Measurements from ENCODE around the gene SHANK2.

The SHANK2 gene

GRCh38 chr11:71209656-71210055 lies 42.7 kb downstream of the SHANK2 start:
- CTCF ChIA-PET = no interaction called here
- Mint-ChIP-seq H3K4me1 (no peaks in the 10 kb centered on the region), H3K27me3 (no peaks in the 10 kb centered on the region), H3K27ac (no peak overlapping the region), H3K36me3 (no peaks in the 10 kb centered on the region), H3K4me3 (no peak overlapping the region), H3K9me3 (no peaks in the 10 kb centered on the region)
- DNase-seq = no peak

- Mint-ChIP-seq H3K9me3 (no peaks in the 10 kb centered on the region), H3K27ac (no peak overlapping the region), H3K36me3 (no peaks in the 10 kb centered on the region), H3K4me3 (no peak overlapping the region), H3K4me1 (no peaks in the 10 kb centered on the region), H3K27me3 (no peaks in the 10 kb centered on the region)
- no peak for DNase-seq
- CTCF ChIA-PET = no interaction called here
These were observed 43.2 kb downstream of the SHANK2 start for GRCh38 chr11:71209181-71209580.

- Mint-ChIP-seq H3K27ac (no peak overlapping the region), H3K9me3 (no peaks in the 10 kb centered on the region), H3K36me3 (no peaks in the 10 kb centered on the region), H3K4me1 (no peaks in the 10 kb centered on the region), H3K4me3 (no peak overlapping the region), H3K27me3 (no peaks in the 10 kb centered on the region)
- DNase-seq = no peak
- CTCF ChIA-PET = no interaction called here
These were observed 44.2 kb downstream of the SHANK2 start for GRCh38 chr11:71208011-71208774.

- Mint-ChIP-seq H3K9me3 (no peaks in the 10 kb centered on the region), H3K36me3 (no peaks in the 10 kb centered on the region), H3K27ac (no peak overlapping the region), H3K4me1 (no peaks in the 10 kb centered on the region), H3K4me3 (no peak overlapping the region), H3K27me3 (no peaks in the 10 kb centered on the region)
- CTCF ChIA-PET = no interaction called here
- no peak for DNase-seq
These were observed 44.8 kb downstream of the SHANK2 start for GRCh38 chr11:71207563-71207962.

- no peak overlapping the region for H3K4me3 Mint-ChIP-seq
- H3K4me1 Mint-ChIP-seq = no peaks in the 10 kb centered on the region
- no peaks in the 10 kb centered on the region for H3K9me3 Mint-ChIP-seq
- no peak overlapping the region for H3K27ac Mint-ChIP-seq
- no peak for DNase-seq
- CTCF ChIA-PET = no interaction called here
- no peaks in the 10 kb centered on the region for H3K27me3 Mint-ChIP-seq
- H3K36me3 Mint-ChIP-seq = no peaks in the 10 kb centered on the region
These were observed 46.2 kb downstream of the SHANK2 start for GRCh38 chr11:71206186-71206585.

GRCh38 chr11:71204748-71205664 lies 47.4 kb downstream of the SHANK2 start:
- Mint-ChIP-seq H3K27me3 (no peaks in the 10 kb centered on the region), H3K27ac (no peak overlapping the region), H3K4me3 (no peak overlapping the region), H3K9me3 (no peaks in the 10 kb centered on the region), H3K4me1 (no peaks in the 10 kb centered on the region), H3K36me3 (no peaks in the 10 kb centered on the region)
- CTCF ChIA-PET = no interaction called here
- DNase-seq = no peak

GRCh38 chr11:71204294-71204693 lies 48.1 kb downstream of the SHANK2 start:
- Mint-ChIP-seq H3K27me3 (no peaks in the 10 kb centered on the region), H3K4me3 (no peak overlapping the region), H3K36me3 (no peaks in the 10 kb centered on the region), H3K27ac (no peak overlapping the region), H3K4me1 (no peaks in the 10 kb centered on the region), H3K9me3 (no peaks in the 10 kb centered on the region)
- CTCF ChIA-PET = no interaction called here
- no peak for DNase-seq

- Mint-ChIP-seq H3K27me3 (no peaks in the 10 kb centered on the region), H3K27ac (no peak overlapping the region), H3K9me3 (no peaks in the 10 kb centered on the region), H3K4me3 (no peak overlapping the region), H3K36me3 (no peaks in the 10 kb centered on the region), H3K4me1 (no peaks in the 10 kb centered on the region)
- CTCF ChIA-PET = no interaction called here
- no peak for DNase-seq
These were observed 48.7 kb downstream of the SHANK2 start for GRCh38 chr11:71203681-71204080.

GRCh38 chr11:71202966-71203365 lies 49.4 kb downstream of the SHANK2 start:
- H3K27me3 Mint-ChIP-seq = no peaks in the 10 kb centered on the region
- no peaks in the 10 kb centered on the region for H3K36me3 Mint-ChIP-seq
- H3K9me3 Mint-ChIP-seq = no peaks in the 10 kb centered on the region
- H3K4me1 Mint-ChIP-seq = no peaks in the 10 kb centered on the region
- CTCF ChIA-PET = no interaction called here
- no peak overlapping the region for H3K4me3 Mint-ChIP-seq
- DNase-seq = no peak
- no peak overlapping the region for H3K27ac Mint-ChIP-seq

GRCh38 chr11:71202598-71202944 lies 49.8 kb downstream of the SHANK2 start:
- no peak overlapping the region for H3K4me3 Mint-ChIP-seq
- H3K27ac Mint-ChIP-seq = no peak overlapping the region
- no peak for DNase-seq
- no peaks in the 10 kb centered on the region for H3K27me3 Mint-ChIP-seq
- H3K36me3 Mint-ChIP-seq = no peaks in the 10 kb centered on the region
- no peaks in the 10 kb centered on the region for H3K4me1 Mint-ChIP-seq
- no peaks in the 10 kb centered on the region for H3K9me3 Mint-ChIP-seq
- CTCF ChIA-PET = no interaction called here
